Activated CD8-positive, alpha-beta memory T cell treated with anti-CD3 and anti-CD28 coated beads, Interleukin-2, amount 50 U/mL, for 1 hour (primary cell): ENCODE results near the gene CCDC85C.

Experiments used
- DNase-seq: peaks from one replicate; pipeline ENCODE4 v3.0.0-alpha.2; 2020; ENCODE audit errors: extremely low read depth

The CCDC85C gene

GRCh38 chr14:99572173-99572999 is 31.6 kb downstream of the CCDC85C start:
- no peak for DNase-seq

GRCh38 chr14:99571303-99571986 is 32.6 kb downstream of the CCDC85C start:
- no peak for DNase-seq

GRCh38 chr14:99570544-99571302 is 33.3 kb downstream of the CCDC85C start:
- no peak for DNase-seq

DNA sequence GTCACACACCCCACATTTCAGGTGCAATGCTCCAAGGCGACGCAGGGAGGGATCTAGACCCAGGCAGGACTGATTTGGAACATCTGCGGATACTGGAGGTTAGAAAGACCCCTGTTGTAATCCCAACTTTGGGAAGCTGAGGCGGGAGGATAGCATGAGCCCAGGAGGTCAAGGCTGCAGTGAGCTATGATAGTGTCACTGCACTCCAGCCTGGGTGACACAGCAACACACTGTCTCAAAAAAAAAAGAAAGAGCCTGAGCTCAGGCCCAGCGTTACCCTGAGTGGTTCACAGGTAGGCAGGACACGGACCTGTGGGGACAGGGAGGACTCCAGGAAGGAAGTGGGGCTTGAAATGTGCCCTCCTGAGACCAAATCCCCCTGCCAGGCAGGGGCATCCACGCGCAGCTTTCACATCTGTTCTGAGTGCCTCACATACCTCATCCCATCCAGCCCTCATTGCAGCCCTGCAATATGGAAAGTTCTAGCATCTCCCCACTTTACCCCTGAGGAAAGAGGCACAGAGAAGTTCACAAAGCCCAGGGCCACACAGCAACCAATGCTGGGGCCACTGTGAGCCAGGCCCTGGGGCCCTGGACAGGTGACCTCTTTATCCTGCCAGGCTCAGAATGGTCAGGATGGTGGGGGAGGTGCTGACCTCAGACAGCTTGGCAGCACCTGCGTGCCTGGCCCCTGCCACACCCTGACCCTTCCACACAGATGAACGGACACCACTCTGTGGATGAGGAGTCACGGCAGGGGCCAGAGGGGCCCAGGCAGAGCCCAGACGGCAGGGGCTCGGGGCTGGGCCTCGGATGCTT is 34.1 kb downstream of the CCDC85C start:
- no peak for DNase-seq

- no peak for DNase-seq
Measured at GRCh38 chr14:99568567-99569560, 35.1 kb downstream of the CCDC85C start.

- DNase-seq, result no peak
Measured at GRCh38 chr14:99566390-99567354, 37.3 kb downstream of the CCDC85C start.

DNA sequence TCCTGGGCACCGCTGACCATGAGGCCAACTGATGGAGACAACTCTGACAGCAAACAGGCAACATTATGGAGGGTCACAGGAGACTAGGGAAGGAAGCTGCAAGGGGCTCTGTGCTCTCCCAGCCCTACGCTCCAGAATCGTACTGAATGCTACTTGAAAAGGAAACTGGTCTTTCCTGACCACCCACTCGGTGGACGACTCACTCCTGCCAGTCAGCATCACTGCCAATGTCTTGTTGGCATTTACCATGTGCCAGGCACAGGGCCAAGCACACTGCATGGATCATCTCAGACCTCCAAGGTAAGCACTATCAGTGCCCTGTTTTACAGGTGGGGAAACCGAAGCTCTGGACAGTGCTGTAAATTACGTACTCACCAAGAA is 38.0 kb downstream of the CCDC85C start:
- no peak for DNase-seq

GRCh38 chr14:99565383-99565782 is 38.6 kb downstream of the CCDC85C start:
- DNase-seq, result no peak

DNA sequence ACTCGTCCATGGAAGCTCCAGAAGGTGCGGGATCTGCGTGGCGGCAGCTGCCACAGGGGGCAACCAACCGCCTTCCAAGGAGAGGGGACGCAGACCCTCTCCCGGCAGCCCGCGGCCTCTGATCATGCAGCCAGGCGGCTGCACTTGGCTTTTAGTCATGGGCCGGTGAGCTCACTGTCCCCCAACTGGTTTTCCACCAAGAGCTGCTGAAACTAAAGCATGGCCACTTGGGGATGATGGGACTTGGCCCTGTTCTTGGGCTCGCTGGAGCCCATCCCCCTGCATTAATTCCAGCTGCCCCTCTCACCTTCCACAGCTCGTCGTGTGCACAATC is 39.1 kb downstream of the CCDC85C start:
- DNase-seq, result no peak

DNA sequence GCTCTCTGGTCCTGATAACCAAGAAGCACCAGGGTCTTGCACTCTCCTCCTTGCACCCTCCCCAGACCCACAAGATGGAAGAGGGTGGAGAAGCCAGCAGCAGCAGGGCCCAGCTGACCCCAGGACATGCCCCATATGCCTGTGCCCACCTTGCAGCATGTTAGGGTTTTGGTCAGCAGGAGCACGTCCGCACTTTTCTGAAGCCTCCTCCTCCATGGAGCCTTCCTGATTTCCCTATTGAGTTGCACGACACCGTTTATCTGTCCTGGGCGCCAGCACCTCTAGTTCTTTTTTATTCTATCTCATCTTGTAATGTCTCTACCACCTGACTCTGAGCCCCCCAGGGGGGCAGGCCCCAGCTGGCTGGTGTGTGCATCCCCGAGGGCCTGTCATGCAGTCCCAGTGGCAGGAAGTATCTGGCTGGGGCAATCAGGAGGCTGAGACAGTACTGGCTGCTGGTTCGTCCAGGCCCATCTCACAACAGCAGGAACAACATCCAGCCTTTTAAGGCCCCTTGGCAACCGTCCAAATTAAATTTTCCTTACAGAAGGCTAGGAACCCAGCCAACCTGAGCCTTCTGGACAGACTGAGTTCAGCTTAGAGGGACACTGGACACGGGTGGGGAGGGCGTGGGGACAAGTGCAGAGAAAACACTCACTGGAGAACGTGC is 39.6 kb downstream of the CCDC85C start:
- no peak for DNase-seq

- no peak for DNase-seq
Measured at GRCh38 chr14:99563749-99564129, 40.3 kb downstream of the CCDC85C start.

DNA sequence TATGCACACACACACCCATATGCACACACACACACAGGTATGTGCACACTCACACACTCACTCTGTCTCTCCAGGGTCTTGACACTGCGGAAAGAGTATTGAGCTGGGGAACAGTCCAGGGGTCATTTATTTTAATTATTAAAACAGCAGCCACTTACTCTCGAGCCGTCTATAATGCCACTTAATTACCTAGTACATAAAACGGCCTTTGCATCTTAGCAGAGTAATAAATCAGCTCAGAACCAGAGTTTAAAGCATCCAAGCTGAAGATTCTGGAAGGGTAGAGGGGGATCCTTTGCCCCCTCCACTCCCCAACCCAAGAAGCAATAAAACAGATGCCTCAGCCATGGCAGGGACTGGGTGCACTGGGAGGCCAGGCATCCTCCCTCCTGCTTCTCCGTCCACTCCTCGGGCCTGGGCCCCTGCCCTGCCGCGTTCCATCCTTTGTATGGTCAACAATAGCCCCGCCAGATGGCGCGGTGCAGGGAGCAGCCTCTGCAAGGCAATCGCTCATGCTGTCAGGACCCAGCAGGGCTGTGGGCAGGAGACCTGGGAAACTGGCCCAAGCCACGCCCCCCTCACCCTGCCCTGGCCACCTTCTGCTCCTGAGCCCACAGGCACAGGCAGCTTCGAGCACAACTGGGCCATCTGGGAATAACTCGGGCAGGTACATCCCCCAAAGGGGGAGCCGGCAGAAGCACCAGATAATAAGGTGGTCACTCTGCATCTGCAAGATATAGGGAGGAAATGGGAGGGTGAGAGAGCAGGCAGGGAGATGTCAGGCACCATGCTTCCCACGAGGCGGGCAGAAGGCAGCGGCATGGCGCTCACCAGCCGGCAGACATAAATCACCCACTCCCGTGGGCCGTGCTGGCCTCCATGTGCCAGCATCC is 40.9 kb downstream of the CCDC85C start:
- no peak for DNase-seq

DNA sequence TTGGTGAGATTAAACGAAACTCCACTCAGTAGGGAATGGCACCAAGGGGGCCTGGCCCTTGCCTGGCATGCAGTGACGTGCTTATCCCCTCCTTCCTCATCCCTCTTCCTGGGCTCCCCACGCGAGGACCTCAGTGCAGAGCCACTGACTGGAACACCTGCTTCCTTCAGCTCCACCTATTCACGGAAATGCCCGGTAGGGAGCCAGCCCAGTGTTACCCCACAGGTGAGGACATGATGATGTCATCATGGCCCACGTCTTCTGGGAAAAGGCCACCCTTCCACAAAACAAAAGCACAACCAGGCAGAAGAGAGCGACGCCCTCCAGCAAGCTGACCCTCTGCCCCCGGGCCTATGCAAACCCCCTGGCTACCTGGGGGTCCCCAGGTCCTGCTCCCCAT is 42.1 kb downstream of the CCDC85C start:
- DNase-seq, result no peak

GRCh38 chr14:99560922-99561683 is 42.9 kb downstream of the CCDC85C start:
- no peak for DNase-seq

DNA sequence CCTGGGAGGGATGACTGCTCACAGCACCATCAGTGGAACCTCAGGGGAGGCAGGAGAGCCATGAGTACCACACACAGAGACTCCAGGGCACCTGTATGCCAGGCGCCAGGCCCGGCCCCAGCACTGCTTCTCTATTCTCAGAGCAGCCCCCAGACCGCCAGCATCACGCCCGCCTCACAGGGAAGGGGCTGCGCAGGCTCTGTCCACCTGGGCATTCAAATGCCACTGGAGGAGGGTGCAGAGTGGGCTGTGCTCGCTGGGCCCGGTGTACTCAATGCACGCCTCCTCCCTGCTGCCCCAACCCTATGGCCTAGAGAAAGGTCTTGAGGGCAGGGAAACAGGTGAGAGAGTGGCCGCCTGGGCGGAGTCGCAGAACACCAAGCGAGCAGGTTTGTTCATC is 43.6 kb downstream of the CCDC85C start:
- no peak for DNase-seq

- no peak for DNase-seq
Measured at GRCh38 chr14:99559286-99559990, 44.6 kb downstream of the CCDC85C start.
